WTC11 (cell line): ENCODE data around the gene ADAMTSL5. TPM values are rescaled to one million over a fixed set of nuclear protein-coding genes. Genes with fewer than 3 reads are reported as not detected.

Experiments used
- JAZF1 ChIP-seq: fragments of 250-450 bp; sonication (Bioruptor Pico); IDR thresholded peaks from 2 replicates; pipeline ENCODE4 v1.9.0; 2021; ENCODE audit warnings: moderate library complexity, mild to moderate bottlenecking, inconsistent platforms
- MXD4 ChIP-seq: fragments of 250-450 bp; sonication (Bioruptor Pico); IDR thresholded peaks from 2 replicates; pipeline ENCODE4 v1.8.0; 2021; ENCODE audit warnings: mild to moderate bottlenecking, moderate library complexity, borderline replicate concordance
- NR3C1 ChIP-seq: sonication (generic); formaldehyde crosslinking; conservative IDR thresholded peaks from 2 replicates; pipeline ENCODE4 v1.8.1; 2023; ENCODE audit warnings: low read depth, mild to moderate bottlenecking, missing genetic modification reagents
- ZNF232 ChIP-seq: sonication (generic); formaldehyde crosslinking; IDR thresholded peaks from 2 replicates; pipeline ENCODE4 v1.8.0; 2022; ENCODE audit warnings: mild to moderate bottlenecking, missing genetic modification reagents
- total RNA-seq: library from RNA; stranded (reverse); gene quantifications from 3 replicates; pipeline ENCODE4 v1.2.3, GENCODE V29; 2021
- TF ChIP-seq, protein P1 (sequence below): fragments of 250-450 bp; sonication (Bioruptor Pico); IDR thresholded peaks from 2 replicates; pipeline ENCODE4 v1.9.0; 2021; ENCODE audit warnings: mild to moderate bottlenecking, borderline replicate concordance
- TF ChIP-seq, protein P2 (sequence below): sonication (generic); formaldehyde crosslinking; IDR thresholded peaks from 2 replicates; pipeline ENCODE4 v1.8.0; 2022; ENCODE audit warnings: mild to moderate bottlenecking, missing genetic modification reagents
- TF ChIP-seq, protein P3 (sequence below): sonication (generic); formaldehyde crosslinking; IDR thresholded peaks from 2 replicates; pipeline ENCODE4 v1.8.1; 2023; ENCODE audit warnings: mild to moderate bottlenecking, moderate library complexity, missing genetic modification reagents
- TF ChIP-seq, protein P4 (sequence below): sonication (generic); formaldehyde crosslinking; IDR thresholded peaks from 2 replicates; pipeline ENCODE4 v1.8.1; 2023; ENCODE audit warnings: mild to moderate bottlenecking, missing genetic modification reagents, moderate library complexity
- TF ChIP-seq, protein P5 (sequence below): sonication (generic); formaldehyde crosslinking; IDR thresholded peaks from 2 replicates; pipeline ENCODE4 v1.8.0; 2022; ENCODE audit warnings: mild to moderate bottlenecking, missing genetic modification reagents
- TF ChIP-seq, protein P6 (sequence below): fragments of 250-450 bp; sonication (Bioruptor Pico); conservative IDR thresholded peaks from 2 replicates; pipeline ENCODE4 v1.9.0; 2021; ENCODE audit warnings: mild to moderate bottlenecking
- TF ChIP-seq, protein P7 (sequence below): sonication (generic); formaldehyde crosslinking; IDR thresholded peaks from 2 replicates; pipeline ENCODE4 v1.8.0; 2023; ENCODE audit warnings: missing genetic modification reagents, mild to moderate bottlenecking, borderline replicate concordance
- TF ChIP-seq, protein P8 (sequence below): sonication (generic); formaldehyde crosslinking; IDR thresholded peaks from 2 replicates; pipeline ENCODE4 v1.8.1; 2022; ENCODE audit warnings: mild to moderate bottlenecking, missing genetic modification reagents, moderate library complexity, borderline replicate concordance
- TF ChIP-seq, protein P9 (sequence below): sonication (generic); formaldehyde crosslinking; IDR thresholded peaks from 2 replicates; pipeline ENCODE4 v1.8.1; 2023; ENCODE audit warnings: mild to moderate bottlenecking, missing genetic modification reagents, borderline replicate concordance

Gene ADAMTSL5
- total RNA-seq, 1 experiment from 2014 or later = 1.5 TPM

DNA sequence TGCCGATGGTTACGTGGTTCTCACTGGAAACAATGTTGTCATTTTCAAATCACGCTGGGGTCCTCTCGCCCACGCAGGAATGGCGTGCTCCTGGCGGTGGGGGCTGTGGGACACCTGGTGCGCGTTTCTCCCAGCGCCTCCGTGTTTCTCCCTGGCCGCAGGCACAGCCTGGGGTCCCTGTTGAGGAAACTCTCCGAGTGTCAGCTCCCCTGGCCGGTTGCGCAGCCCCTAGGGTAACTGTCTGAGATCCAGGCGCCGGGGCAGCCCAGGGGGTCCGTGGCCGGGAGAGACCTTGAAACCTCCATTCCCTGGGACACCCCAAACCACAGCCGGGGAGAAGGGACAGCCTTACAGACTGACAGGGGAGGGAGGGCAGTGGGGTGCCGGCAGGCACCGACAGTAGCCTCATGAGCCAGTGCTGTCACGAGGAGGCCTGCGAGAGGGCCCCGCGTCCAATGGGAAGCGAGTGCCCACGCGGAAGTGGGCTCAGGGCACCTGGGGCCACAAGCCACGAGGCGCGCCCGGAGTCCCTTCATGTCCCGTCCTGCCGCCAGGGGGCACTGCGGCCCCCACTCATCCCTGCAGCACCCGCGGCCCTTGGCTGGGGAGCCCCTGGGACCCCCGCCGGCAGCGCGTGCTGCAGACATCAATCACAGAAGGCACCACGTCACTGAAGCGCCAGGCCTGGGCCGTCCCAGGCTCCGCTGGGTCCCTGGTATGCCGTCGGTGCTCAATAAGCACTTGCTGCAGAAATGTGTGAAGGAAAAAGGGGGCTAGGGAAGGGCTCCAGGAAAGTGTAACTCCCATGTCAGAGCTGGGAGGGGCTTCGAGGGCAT is 9.5 kb downstream of the ADAMTSL5 start (continued):
- TF ChIP-seq, protein P1, sequence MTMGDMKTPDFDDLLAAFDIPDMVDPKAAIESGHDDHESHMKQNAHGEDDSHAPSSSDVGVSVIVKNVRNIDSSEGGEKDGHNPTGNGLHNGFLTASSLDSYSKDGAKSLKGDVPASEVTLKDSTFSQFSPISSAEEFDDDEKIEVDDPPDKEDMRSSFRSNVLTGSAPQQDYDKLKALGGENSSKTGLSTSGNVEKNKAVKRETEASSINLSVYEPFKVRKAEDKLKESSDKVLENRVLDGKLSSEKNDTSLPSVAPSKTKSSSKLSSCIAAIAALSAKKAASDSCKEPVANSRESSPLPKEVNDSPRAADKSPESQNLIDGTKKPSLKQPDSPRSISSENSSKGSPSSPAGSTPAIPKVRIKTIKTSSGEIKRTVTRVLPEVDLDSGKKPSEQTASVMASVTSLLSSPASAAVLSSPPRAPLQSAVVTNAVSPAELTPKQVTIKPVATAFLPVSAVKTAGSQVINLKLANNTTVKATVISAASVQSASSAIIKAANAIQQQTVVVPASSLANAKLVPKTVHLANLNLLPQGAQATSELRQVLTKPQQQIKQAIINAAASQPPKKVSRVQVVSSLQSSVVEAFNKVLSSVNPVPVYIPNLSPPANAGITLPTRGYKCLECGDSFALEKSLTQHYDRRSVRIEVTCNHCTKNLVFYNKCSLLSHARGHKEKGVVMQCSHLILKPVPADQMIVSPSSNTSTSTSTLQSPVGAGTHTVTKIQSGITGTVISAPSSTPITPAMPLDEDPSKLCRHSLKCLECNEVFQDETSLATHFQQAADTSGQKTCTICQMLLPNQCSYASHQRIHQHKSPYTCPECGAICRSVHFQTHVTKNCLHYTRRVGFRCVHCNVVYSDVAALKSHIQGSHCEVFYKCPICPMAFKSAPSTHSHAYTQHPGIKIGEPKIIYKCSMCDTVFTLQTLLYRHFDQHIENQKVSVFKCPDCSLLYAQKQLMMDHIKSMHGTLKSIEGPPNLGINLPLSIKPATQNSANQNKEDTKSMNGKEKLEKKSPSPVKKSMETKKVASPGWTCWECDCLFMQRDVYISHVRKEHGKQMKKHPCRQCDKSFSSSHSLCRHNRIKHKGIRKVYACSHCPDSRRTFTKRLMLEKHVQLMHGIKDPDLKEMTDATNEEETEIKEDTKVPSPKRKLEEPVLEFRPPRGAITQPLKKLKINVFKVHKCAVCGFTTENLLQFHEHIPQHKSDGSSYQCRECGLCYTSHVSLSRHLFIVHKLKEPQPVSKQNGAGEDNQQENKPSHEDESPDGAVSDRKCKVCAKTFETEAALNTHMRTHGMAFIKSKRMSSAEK (CRISPR knock-in tag) = no peak
- TF ChIP-seq ZNF232 (CRISPR knock-in tag) (0 out of 2 replicates have a peak, but pooled peaks have one; percentile 34), NR3C1 (CRISPR knock-in tag) (no peak), JAZF1 (CRISPR knock-in tag) (no peak), MXD4 (CRISPR knock-in tag) (no peak)
- TF ChIP-seq, protein P2, sequence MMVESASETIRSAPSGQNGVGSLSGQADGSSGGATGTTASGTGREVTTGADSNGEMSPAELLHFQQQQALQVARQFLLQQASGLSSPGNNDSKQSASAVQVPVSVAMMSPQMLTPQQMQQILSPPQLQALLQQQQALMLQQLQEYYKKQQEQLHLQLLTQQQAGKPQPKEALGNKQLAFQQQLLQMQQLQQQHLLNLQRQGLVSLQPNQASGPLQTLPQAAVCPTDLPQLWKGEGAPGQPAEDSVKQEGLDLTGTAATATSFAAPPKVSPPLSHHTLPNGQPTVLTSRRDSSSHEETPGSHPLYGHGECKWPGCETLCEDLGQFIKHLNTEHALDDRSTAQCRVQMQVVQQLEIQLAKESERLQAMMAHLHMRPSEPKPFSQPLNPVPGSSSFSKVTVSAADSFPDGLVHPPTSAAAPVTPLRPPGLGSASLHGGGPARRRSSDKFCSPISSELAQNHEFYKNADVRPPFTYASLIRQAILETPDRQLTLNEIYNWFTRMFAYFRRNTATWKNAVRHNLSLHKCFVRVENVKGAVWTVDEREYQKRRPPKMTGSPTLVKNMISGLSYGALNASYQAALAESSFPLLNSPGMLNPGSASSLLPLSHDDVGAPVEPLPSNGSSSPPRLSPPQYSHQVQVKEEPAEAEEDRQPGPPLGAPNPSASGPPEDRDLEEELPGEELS = no peak; the same call in 1 of the 2 replicates
- TF ChIP-seq, protein P3, sequence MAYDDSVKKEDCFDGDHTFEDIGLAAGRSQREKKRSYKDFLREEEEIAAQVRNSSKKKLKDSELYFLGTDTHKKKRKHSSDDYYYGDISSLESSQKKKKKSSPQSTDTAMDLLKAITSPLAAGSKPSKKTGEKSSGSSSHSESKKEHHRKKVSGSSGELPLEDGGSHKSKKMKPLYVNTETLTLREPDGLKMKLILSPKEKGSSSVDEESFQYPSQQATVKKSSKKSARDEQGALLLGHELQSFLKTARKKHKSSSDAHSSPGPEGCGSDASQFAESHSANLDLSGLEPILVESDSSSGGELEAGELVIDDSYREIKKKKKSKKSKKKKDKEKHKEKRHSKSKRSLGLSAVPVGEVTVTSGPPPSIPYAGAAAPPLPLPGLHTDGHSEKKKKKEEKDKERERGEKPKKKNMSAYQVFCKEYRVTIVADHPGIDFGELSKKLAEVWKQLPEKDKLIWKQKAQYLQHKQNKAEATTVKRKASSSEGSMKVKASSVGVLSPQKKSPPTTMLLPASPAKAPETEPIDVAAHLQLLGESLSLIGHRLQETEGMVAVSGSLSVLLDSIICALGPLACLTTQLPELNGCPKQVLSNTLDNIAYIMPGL (CRISPR knock-in tag) = 0 out of 2 replicates have a peak, but pooled peaks have one; percentile 66
- TF ChIP-seq, protein P4, sequence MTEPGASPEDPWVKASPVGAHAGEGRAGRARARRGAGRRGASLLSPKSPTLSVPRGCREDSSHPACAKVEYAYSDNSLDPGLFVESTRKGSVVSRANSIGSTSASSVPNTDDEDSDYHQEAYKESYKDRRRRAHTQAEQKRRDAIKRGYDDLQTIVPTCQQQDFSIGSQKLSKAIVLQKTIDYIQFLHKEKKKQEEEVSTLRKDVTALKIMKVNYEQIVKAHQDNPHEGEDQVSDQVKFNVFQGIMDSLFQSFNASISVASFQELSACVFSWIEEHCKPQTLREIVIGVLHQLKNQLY (CRISPR knock-in tag) = no peak
- TF ChIP-seq, protein P5, sequence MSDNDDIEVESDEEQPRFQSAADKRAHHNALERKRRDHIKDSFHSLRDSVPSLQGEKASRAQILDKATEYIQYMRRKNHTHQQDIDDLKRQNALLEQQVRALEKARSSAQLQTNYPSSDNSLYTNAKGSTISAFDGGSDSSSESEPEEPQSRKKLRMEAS (CRISPR knock-in tag) = peak; percentile 92
- TF ChIP-seq, protein P6, sequence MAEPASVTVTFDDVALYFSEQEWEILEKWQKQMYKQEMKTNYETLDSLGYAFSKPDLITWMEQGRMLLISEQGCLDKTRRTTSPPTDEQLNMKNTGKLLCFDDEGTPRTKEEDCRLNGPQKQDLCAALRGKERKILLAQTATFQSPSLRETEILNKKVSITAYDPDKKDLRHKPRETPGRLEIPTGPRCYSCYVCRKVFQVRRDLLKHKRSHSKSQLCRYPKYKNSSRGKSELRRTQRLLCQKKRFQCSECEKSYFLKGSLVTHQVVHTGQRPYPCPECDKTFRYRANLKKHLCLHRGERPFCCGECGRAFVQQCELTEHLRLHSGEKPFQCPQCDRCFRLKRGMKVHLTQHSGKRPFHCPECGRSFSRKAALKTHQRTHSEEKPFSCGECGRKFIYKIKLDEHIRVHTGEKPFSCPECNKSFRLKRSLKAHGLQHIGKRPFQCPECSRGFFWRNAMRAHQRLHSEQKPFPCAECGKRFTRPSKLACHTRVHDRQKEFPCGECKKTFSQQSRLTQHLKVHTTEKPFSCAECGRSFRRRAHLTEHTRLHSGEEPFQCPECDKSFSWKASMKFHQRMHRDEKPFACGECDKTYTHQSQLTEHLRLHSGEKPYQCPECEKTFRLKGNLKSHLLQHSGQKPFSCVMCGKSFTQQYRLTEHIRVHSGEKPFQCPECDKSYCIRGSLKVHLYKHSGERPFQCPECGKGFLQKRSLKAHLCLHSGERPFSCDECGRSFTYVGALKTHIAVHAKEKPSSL = no peak
- TF ChIP-seq, protein P7, sequence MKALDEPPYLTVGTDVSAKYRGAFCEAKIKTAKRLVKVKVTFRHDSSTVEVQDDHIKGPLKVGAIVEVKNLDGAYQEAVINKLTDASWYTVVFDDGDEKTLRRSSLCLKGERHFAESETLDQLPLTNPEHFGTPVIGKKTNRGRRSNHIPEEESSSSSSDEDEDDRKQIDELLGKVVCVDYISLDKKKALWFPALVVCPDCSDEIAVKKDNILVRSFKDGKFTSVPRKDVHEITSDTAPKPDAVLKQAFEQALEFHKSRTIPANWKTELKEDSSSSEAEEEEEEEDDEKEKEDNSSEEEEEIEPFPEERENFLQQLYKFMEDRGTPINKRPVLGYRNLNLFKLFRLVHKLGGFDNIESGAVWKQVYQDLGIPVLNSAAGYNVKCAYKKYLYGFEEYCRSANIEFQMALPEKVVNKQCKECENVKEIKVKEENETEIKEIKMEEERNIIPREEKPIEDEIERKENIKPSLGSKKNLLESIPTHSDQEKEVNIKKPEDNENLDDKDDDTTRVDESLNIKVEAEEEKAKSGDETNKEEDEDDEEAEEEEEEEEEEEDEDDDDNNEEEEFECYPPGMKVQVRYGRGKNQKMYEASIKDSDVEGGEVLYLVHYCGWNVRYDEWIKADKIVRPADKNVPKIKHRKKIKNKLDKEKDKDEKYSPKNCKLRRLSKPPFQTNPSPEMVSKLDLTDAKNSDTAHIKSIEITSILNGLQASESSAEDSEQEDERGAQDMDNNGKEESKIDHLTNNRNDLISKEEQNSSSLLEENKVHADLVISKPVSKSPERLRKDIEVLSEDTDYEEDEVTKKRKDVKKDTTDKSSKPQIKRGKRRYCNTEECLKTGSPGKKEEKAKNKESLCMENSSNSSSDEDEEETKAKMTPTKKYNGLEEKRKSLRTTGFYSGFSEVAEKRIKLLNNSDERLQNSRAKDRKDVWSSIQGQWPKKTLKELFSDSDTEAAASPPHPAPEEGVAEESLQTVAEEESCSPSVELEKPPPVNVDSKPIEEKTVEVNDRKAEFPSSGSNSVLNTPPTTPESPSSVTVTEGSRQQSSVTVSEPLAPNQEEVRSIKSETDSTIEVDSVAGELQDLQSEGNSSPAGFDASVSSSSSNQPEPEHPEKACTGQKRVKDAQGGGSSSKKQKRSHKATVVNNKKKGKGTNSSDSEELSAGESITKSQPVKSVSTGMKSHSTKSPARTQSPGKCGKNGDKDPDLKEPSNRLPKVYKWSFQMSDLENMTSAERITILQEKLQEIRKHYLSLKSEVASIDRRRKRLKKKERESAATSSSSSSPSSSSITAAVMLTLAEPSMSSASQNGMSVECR (CRISPR knock-in tag) = 0 out of 2 replicates have a peak, but pooled peaks have one; percentile 61
- TF ChIP-seq, protein P8, sequence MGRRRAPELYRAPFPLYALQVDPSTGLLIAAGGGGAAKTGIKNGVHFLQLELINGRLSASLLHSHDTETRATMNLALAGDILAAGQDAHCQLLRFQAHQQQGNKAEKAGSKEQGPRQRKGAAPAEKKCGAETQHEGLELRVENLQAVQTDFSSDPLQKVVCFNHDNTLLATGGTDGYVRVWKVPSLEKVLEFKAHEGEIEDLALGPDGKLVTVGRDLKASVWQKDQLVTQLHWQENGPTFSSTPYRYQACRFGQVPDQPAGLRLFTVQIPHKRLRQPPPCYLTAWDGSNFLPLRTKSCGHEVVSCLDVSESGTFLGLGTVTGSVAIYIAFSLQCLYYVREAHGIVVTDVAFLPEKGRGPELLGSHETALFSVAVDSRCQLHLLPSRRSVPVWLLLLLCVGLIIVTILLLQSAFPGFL (CRISPR knock-in tag) = no peak
- TF ChIP-seq, protein P9, sequence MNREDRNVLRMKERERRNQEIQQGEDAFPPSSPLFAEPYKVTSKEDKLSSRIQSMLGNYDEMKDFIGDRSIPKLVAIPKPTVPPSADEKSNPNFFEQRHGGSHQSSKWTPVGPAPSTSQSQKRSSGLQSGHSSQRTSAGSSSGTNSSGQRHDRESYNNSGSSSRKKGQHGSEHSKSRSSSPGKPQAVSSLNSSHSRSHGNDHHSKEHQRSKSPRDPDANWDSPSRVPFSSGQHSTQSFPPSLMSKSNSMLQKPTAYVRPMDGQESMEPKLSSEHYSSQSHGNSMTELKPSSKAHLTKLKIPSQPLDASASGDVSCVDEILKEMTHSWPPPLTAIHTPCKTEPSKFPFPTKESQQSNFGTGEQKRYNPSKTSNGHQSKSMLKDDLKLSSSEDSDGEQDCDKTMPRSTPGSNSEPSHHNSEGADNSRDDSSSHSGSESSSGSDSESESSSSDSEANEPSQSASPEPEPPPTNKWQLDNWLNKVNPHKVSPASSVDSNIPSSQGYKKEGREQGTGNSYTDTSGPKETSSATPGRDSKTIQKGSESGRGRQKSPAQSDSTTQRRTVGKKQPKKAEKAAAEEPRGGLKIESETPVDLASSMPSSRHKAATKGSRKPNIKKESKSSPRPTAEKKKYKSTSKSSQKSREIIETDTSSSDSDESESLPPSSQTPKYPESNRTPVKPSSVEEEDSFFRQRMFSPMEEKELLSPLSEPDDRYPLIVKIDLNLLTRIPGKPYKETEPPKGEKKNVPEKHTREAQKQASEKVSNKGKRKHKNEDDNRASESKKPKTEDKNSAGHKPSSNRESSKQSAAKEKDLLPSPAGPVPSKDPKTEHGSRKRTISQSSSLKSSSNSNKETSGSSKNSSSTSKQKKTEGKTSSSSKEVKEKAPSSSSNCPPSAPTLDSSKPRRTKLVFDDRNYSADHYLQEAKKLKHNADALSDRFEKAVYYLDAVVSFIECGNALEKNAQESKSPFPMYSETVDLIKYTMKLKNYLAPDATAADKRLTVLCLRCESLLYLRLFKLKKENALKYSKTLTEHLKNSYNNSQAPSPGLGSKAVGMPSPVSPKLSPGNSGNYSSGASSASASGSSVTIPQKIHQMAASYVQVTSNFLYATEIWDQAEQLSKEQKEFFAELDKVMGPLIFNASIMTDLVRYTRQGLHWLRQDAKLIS (CRISPR knock-in tag) = no peak
